ENCODE results near the gene CDHR5. TPM values are rescaled to one million over a fixed set of nuclear protein-coding genes. Genes with fewer than 3 reads are reported as not detected.

Gene CDHR5
- total RNA-seq, 1 donor from 2014 or later, result not detected

GRCh38 chr11:646214-646613 is 21.5 kb upstream of the CDHR5 start:
- DNase-seq (ENCODE audit: low spot score), result no peak

GRCh38 chr11:645536-645935 is 20.8 kb upstream of the CDHR5 start:
- no peak for DNase-seq (ENCODE audit: low spot score)

- DNase-seq (ENCODE audit: low spot score), result no peak
These were observed 19.3 kb upstream of the CDHR5 start for GRCh38 chr11:643849-644738.

GRCh38 chr11:643366-643765 is 18.6 kb upstream of the CDHR5 start:
- DNase-seq (ENCODE audit: low spot score), result no peak

- no peak for DNase-seq (ENCODE audit: low spot score)
These were observed 17.1 kb upstream of the CDHR5 start for GRCh38 chr11:641806-642370.

- DNase-seq (ENCODE audit: low spot score), result no peak
These were observed 15.4 kb upstream of the CDHR5 start for GRCh38 chr11:640021-640706.

GRCh38 chr11:639332-639955 is 14.7 kb upstream of the CDHR5 start:
- DNase-seq (ENCODE audit: low spot score), result no peak

GRCh38 chr11:638631-639331 is 14.0 kb upstream of the CDHR5 start:
- peak; percentile 63 for DNase-seq (ENCODE audit: low spot score)

- no peak for DNase-seq (ENCODE audit: low spot score)
These were observed 13.1 kb upstream of the CDHR5 start for GRCh38 chr11:637593-638521.

GRCh38 chr11:637333-637592 is 12.5 kb upstream of the CDHR5 start:
- DNase-seq (ENCODE audit: low spot score), result no peak

- no peak for DNase-seq (ENCODE audit: low spot score)
These were observed 12.0 kb upstream of the CDHR5 start, which contains the start of gene DRD4 for GRCh38 chr11:636511-637332. DRD4 (plus strand) TSS chr11:637269; CDS start chr11:637305, 36 bp downstream.

- no peak for DNase-seq (ENCODE audit: low spot score)
These were observed 11.3 kb upstream of the CDHR5 start for GRCh38 chr11:635945-636510.

- no peak for DNase-seq (ENCODE audit: low spot score)
These were observed 6.1 kb upstream of the CDHR5 start for GRCh38 chr11:630871-631270.

- DNase-seq (ENCODE audit: low spot score), result no peak
These were observed 4.5 kb upstream of the CDHR5 start for GRCh38 chr11:629237-629583.

- DNase-seq (ENCODE audit: low spot score), result no peak
These were observed 3.3 kb upstream of the CDHR5 start for GRCh38 chr11:628056-628455.

- no peak for DNase-seq (ENCODE audit: low spot score)
These were observed 2.5 kb upstream of the CDHR5 start for GRCh38 chr11:627308-627576.

- DNase-seq (ENCODE audit: low spot score), result no peak
These were observed 1.9 kb upstream of the CDHR5 start, which contains the start of gene SCT for GRCh38 chr11:626475-627307. SCT (minus strand) TSS chr11:627181; CDS start chr11:627143, 38 bp downstream.

- no peak for DNase-seq (ENCODE audit: low spot score)
These were observed 997 bp upstream of the CDHR5 start for GRCh38 chr11:625636-626268.
